ENCODE data around the gene SLC29A4.
"Not testable (repeated sequence)": the region's sequence is repeated elsewhere in the genome, so short reads cannot be mapped to it uniquely, and the experiment has no call there.

Gene SLC29A4

DNA sequence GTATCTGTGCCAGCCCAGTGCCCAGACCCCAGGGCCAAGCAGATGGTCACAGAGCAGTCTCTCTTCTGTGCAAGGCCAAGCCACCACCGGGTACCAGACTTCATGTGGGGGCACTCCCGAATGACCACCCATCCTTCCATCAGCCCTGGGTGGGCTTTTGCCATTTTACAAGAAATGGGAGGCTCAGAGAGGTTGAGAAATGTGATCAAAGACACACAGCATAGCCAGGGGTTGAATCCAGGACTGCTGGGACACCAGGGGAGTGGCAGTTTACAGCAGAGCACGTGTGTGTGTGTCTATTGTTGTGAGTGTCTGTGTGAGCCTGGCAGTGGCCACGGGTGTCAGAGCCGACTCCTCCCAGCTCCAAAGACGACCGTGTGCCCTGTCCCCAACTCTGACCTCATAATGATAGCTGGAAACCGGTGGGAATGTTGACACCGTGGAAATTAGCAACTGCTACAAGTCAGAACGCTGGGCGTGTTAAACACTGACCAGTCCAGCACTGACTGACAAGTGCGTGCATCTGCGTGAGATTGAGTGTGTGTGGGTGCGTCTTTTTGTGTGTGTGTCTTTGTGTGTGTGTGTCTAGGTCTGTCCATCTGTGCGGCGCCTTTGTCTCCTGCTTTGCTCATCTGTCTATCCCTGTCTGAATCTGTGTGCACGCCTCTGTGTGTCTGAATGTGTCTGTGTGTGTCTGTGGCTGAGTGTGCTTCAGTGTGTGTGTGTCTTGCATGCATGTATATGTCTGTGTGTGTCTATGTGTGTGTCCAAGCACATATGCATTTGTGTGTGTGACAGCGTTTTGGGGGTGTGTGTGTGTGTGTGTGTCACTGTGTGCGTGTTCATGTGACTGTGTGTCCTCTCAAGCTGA, 17.2 kb upstream of the SLC29A4 start:
- TF ChIP-seq POLR2AphosphoS5 (IDR thresholded peaks at IDR 0.05; ENCODE audit: low read depth, low read length): no peak
- TF ChIP-seq TAF1 (IDR thresholded peaks at IDR 0.05; ENCODE audit: borderline replicate concordance, low read depth, low read length): no peak
- TF ChIP-seq POLR2A (IDR thresholded peaks at IDR 0.05; ENCODE audit: low read depth, low read length): no peak
- FAIRE-seq (no peak), DNase-seq (ENCODE audit: insufficient read length) (no peak)

DNA sequence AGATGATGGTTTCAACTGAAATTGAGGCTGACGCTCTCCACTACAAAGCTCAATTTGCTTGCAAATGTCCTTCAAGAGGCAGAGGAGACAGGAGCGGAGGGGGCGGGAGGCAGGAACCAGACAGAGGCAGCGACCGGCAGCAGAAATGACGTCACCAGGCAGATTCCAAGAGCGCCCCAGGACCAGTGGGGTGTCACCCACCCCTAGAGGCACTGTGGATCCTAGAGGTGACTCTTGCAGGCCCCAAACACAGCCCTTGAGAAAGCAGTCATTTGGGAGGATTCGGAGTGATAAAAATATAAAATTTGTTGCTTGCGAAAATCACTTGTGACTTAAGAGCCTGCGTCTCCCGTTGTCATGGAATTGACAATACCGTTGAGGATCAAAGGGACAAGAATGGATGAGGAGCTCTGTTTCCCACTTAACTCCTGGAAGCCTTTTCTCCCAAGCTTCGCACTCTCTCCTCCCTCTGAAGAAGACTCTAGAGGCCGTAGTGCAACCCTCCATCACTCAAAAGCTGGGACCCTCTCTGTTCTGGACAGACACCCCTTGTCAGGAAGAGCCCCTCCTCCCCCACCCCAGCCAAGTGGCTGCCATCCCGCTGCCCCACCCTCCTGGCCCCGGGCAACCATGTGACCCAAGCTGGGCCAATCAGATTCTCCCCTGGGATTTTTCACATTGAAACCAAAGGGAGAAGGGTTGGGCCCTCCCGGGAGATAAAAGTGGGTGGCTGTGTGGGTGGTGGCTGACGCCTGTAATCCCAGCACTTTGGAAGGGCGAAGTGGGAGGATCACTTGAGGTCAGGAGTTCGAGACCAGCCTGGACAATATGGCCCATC, 16.3 kb upstream of the SLC29A4 start:
- TF ChIP-seq TAF1 (IDR thresholded peaks at IDR 0.05; ENCODE audit: borderline replicate concordance, low read depth, low read length) (no peak), POLR2A (IDR thresholded peaks at IDR 0.05; ENCODE audit: low read depth, low read length) (no peak), POLR2AphosphoS5 (IDR thresholded peaks at IDR 0.05; ENCODE audit: low read depth, low read length) (no peak)
- DNase-seq (ENCODE audit: insufficient read length) (no peak), FAIRE-seq (no peak)

DNA sequence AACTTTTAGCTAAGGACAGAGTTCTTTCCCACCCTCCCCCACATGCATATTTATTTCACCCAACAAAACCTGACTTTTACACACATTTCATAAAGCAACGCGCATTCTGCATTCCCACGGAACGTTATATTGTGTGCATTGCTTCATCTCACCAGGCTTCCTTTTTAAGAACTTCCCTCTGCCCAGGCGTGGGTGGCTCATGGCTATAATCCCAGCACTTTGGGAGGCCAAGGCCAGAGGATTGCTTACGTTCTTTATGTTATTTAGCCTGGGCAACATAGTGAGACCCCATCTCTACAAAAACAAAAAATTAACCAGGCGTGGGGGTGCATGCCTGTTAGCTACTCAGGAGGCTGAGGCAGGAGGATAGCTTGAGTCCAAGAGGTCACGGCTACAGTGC, 14.9 kb upstream of the SLC29A4 start:
- FAIRE-seq; DNase-seq (ENCODE audit: insufficient read length): not testable (repeated sequence)

DNA sequence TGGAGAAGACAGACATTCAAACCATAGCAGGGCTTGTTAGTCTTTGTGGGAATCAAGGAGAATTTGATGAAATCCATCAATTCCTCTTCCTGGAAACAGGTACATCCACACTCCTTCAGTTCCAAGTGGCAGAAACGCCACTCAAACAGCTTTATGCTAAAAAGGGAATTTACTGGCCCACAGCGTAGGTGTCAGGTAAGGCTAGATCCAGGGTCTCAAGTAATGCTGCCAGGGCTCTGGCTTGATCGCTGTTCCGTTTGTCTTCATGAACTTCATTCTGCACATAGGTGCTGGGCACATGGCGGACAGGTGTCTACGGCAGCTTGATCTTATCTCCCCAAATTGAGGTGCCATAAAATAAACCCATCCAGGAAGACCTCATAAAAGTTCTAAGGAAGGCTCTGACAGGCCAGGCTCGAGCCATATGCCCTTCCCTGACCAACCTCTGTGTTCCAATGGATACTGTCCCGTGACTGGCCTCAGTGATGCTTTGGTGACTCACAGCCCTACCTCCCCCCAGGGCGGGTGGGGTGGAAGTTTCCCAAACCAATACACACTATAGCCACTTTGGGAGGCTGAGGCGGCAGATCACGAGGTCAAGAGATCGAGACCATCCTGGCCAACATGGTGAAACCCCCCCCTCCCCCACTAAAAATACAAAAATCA, 12.6 kb upstream of the SLC29A4 start:
- not testable (repeated sequence) for DNase-seq (ENCODE audit: insufficient read length); FAIRE-seq

DNA sequence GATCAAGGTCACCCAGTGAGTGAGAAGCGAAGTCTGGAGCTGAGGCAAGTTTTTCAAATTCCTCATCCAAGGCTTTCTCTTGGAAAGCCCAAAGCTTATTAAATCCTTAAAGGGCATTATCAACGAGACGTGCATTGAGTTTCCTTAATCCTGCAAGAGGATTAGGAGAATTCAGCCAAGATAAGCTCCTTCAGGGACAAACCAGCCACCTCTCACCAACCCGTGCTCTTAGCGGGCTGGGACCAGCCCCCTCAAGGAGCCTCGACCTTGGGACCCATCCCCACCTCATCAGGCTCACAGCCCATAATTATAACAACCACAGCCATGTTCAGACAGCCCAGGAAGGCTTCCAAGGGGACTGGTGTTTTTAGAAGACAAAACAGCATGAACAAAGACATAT, 12.0 kb upstream of the SLC29A4 start:
- DNase-seq (ENCODE audit: insufficient read length) (no peak), FAIRE-seq (no peak)
- TF ChIP-seq POLR2A (IDR thresholded peaks at IDR 0.05; ENCODE audit: low read depth, low read length) (no peak), TAF1 (IDR thresholded peaks at IDR 0.05; ENCODE audit: borderline replicate concordance, low read depth, low read length) (no peak), POLR2AphosphoS5 (IDR thresholded peaks at IDR 0.05; ENCODE audit: low read depth, low read length) (no peak)

DNA sequence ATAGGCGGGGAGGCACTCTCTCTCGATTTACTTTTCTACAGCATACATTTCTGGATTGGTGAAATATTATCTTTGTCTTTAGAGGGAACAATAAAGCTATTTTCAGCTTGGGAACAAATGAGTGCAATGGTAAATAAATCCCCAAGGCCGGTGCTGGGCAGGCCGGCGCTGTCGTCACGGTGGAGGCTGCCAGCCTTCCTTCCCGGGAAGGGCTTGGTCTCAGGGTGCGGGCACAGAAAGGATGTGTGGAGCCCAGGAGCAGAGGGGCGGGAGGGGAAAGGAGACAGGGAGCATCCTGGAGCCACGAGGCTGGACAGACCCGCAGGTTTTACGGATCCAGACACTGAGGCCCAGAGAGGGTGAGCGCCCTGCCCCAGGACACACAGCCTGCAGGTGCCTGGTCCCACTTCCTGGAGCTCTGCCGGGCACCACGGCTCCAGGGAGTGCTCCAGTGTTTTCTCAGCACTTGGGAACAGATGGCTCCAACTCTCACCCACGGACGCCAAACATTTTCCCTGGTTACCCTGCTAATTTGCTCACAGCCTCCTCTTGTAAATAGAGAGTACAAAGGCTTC, 8.8 kb upstream of the SLC29A4 start:
- not testable (repeated sequence) for FAIRE-seq; DNase-seq (ENCODE audit: insufficient read length)

DNA sequence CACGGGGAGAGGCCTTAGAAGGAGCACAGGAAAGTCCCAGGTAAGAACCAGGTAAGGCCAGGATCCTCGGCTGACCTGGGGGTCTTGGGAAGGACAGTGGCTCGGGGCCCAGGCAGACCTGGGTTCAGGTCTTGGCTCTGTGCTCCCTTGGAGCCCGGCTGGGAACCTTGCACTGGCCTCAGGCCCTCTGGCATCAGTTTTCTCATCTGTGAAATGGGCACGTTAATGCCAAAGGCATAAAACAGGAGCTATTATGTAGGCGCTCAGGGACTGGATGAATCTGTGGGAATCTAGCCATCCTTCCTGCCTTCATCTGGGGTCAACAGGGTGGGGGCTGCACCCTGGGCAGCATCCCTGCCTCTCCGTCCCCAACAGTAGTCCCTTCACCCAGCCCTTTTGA, 8.3 kb upstream of the SLC29A4 start:
- TF ChIP-seq POLR2A (IDR thresholded peaks at IDR 0.05; ENCODE audit: low read depth, low read length) (no peak), POLR2AphosphoS5 (IDR thresholded peaks at IDR 0.05; ENCODE audit: low read depth, low read length) (no peak), TAF1 (IDR thresholded peaks at IDR 0.05; ENCODE audit: borderline replicate concordance, low read depth, low read length) (no peak)
- DNase-seq (ENCODE audit: insufficient read length) (no peak), FAIRE-seq (no peak)

DNA sequence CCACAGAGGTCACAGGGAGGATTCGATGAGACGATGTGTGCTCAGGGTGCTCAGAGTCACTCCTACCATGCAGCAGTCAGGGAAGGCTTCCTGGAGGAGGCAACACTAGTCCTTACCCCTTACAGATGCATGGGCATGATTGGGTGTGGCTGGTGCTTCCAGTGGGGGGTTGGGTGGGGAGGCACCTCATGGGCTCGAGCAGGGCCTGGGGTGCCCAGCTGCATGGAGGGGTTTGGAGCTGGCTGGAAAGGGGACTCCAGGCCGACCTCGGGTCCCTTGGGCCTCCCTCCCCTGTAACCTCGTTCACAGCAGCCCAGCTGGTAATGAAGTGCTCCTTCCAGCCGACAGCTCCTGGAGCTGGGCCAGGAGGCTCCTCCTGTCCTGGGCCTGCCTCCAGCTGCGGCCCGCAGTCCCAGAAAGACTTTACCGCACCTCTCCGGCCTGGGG, 7.7 kb upstream of the SLC29A4 start:
- DNase-seq (ENCODE audit: insufficient read length); FAIRE-seq: not testable (repeated sequence)

DNA sequence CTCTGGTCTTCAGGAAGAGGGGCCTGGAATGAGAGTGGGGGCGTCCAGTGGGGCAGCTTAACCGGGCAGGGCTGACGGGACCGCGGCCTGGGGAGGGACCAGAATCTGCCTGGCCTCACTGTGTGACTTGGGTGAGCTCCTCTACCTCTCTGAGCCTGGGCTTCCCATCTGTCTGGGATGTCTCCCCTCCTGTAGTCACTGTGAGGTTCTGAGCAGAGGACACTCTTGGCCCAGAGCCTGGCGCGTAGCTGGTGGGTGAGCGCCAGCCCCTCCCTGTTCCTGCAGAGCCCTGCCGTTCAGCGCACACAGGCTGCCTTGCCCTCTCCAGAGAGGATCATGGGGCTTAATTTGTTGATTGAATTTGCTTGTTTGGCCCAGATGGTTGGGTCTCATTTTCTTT, 7.2 kb upstream of the SLC29A4 start:
- DNase-seq (ENCODE audit: insufficient read length); FAIRE-seq: not testable (repeated sequence)

DNA sequence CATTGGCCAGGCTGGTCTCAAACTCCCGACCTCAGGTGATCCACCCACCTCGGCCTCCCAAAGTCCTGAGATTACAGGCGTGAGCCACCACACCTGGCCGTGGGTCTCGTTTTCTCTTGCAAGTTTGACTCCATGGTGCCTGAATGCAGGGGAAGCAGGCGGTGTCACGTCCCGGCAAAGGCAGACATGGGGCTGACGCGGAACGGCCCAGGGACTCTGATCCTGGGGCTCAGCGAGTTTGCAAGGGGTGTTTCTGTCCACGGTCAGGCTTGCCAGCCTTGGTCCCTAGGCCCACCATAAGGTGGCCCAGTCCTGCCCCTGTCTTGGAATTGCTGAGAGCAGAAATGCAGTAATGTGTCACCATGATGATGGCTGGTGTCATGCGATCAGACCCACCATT, 6.6 kb upstream of the SLC29A4 start:
- FAIRE-seq; DNase-seq (ENCODE audit: insufficient read length): not testable (repeated sequence)

DNA sequence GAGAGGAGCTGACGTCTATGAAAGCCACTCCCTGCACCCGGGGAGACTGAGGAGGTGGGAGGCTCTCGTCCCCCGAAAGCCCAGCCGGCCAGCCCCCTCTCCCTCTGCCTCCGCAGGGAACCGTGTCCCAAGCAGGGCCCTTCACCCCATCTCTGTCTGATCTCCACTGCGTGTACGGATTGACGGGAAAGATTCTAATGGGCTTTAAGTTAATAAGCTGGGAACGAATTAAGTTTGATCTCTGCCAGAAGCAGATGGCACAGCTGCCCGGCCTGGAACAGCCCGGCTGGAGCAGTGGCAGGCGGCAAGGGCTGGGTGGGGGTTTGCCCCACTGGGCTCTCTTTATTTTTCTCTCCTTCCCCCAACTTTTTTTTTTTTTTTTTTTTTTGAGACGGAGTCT, 6.1 kb upstream of the SLC29A4 start:
- DNase-seq (ENCODE audit: insufficient read length): no peak
- no peak for TF ChIP-seq POLR2A (IDR thresholded peaks at IDR 0.05; ENCODE audit: low read depth, low read length)
- TF ChIP-seq TAF1 (IDR thresholded peaks at IDR 0.05; ENCODE audit: borderline replicate concordance, low read depth, low read length): no peak
- TF ChIP-seq POLR2AphosphoS5 (IDR thresholded peaks at IDR 0.05; ENCODE audit: low read depth, low read length): no peak
- no peak for FAIRE-seq

DNA sequence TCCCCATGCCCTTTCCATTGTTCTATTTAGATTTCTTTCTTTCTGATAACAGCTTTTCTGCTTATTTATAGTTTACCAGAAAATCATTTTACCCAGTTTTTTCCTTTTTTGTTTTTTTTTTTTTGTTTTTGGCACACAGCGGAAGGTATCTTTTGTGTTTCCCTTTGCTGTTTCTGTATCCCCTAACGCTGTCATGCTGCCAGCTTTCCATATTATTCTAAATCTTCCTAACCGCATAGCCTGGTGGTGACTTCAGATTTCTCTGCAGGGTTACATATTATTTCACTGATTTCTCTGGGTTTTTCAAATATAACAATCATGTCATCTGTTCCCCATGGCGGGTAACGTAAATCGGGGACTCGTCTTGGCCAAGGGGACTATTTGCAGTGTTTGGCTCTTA, 4.0 kb upstream of the SLC29A4 start:
- DNase-seq (ENCODE audit: insufficient read length) (no peak), FAIRE-seq (no peak)
- TF ChIP-seq POLR2AphosphoS5 (IDR thresholded peaks at IDR 0.05; ENCODE audit: low read depth, low read length) (no peak), TAF1 (IDR thresholded peaks at IDR 0.05; ENCODE audit: borderline replicate concordance, low read depth, low read length) (no peak), POLR2A (IDR thresholded peaks at IDR 0.05; ENCODE audit: low read depth, low read length) (no peak)
